K562 (cell line): ENCODE measurements around the gene MAP3K7. TPM values are rescaled to one million over a fixed set of nuclear protein-coding genes. Genes with fewer than 3 reads are reported as not detected.

ENCODE experiments used
- BHLHE40 ChIP-seq: IDR thresholded peaks from 2 replicates; pipeline ENCODE4 v1.6.1; 2011; ENCODE audit warnings: low read length, improper control_type of control experiment
- CBFB ChIP-seq: sonication (generic); formaldehyde crosslinking; IDR thresholded peaks from 2 replicates; pipeline ENCODE4 v1.4.0; 2020; ENCODE audit warnings: mild to moderate bottlenecking, missing genetic modification reagents
- CREB5 ChIP-seq: fragments of 250-450 bp; sonication (Bioruptor Pico); IDR thresholded peaks from 2 replicates; pipeline ENCODE4 v1.5.0; 2020; ENCODE audit warnings: mild to moderate bottlenecking
- HOMEZ ChIP-seq: fragments of 250-450 bp; sonication (Bioruptor Pico); IDR thresholded peaks from 2 replicates; pipeline ENCODE4 v1.4.0; 2020; ENCODE audit warnings: mild to moderate bottlenecking, moderate library complexity
- MECOM ChIP-seq: fragments of 250-450 bp; sonication (Bioruptor Pico); IDR thresholded peaks from 2 replicates; pipeline ENCODE4 v1.8.0; 2022; ENCODE audit warnings: inconsistent platforms
- MTA2 ChIP-seq: fragments of 450-650 bp; IDR thresholded peaks from 2 replicates; pipeline ENCODE4 v1.6.1; 2016; ENCODE audit warnings: low read depth
- MTF1 ChIP-seq: fragments of 250-450 bp; sonication (Bioruptor Pico); IDR thresholded peaks from 2 replicates; pipeline ENCODE4 v1.9.0; 2021; ENCODE audit warnings: moderate library complexity, mild to moderate bottlenecking, inconsistent platforms, borderline replicate concordance
- MYNN ChIP-seq, 2 experiments: sonication (generic); formaldehyde crosslinking in 1 of 2; IDR thresholded peaks; 2 replicates each; pipeline versions ENCODE4 v1.5.0 to v1.6.1; 2016 to 2020; ENCODE audit warnings: antibody characterized with exemption in 1 of 2, missing genetic modification reagents in 1 of 2
- NFIC ChIP-seq: fragments of 450-650 bp; IDR thresholded peaks from 2 replicates; pipeline ENCODE4 v1.6.1; 2017; ENCODE audit warnings: mild to moderate bottlenecking, inconsistent platforms
- RBM34 ChIP-seq: fragments of 200-400 bp; formaldehyde crosslinking; IDR thresholded peaks from 2 replicates; pipeline ENCODE4 v1.6.1; 2018; ENCODE audit warnings: low read length, borderline replicate concordance; ENCODE audit not compliant: insufficient read depth
- SRSF9 ChIP-seq: fragments of 200-400 bp; formaldehyde crosslinking; IDR thresholded peaks from 2 replicates; pipeline ENCODE4 v1.6.1; 2017; ENCODE audit warnings: low read depth, low read length, borderline replicate concordance
- ZMIZ1 ChIP-seq, 2 experiments: fragments of 150-350 bp in 1 of 2; IDR thresholded peaks; 2 replicates each; pipeline ENCODE4 v1.6.1; 2012 to 2016; ENCODE audit warnings: low read depth in 2 of 2, low read length in 2 of 2, mild to moderate bottlenecking in 1 of 2, moderate library complexity in 1 of 2
- ZSCAN29 ChIP-seq: fragments of 450-650 bp; IDR thresholded peaks from 2 replicates; pipeline ENCODE4 v1.6.1; 2017
- polyA plus RNA-seq, 8 experiments: library from polyadenylated mRNA; depleted of rRNA in 4 of 8; stranded (reverse) in 5 of 8; unstranded in 3 of 8; fragments of >200 nt; fragmentation: Nextera tagmentation in 2 of 8; fragmentation: Illumina TruSeq in 1 of 8; extraction: Ambion mirVana in 2 of 8; extraction: Trizol in 1 of 8; gene quantifications; 2 replicates each; pipeline versions ENCODE4 v1.2.1 to v1.2.3, GENCODE V29; 2011 to 2014; ENCODE audit warnings: inconsistent platforms in 1 of 8, missing spikeins in 1 of 8
- total RNA-seq, 7 experiments: library from RNA; depleted of rRNA in 6 of 7; stranded (reverse); fragments of >200 nt in 6 of 7; fragmentation: Illumina TruSeq in 2 of 7; extraction: Trizol in 2 of 7; gene quantifications; 2 replicates each; pipeline versions ENCODE4 v1.2.1 to v1.2.3, GENCODE V29; 2011 to 2021; ENCODE audit warnings: low replicate concordance in 1 of 7
- TF ChIP-seq, protein P1 (sequence below): fragments of 200-800 bp; sonication (Bioruptor generic); IDR thresholded peaks from 2 replicates; pipeline ENCODE4 v1.6.1; 2017; ENCODE audit warnings: missing genetic modification characterization, missing compliant biosample characterization
- TF ChIP-seq, protein P2 (sequence below): IDR thresholded peaks from 2 replicates; pipeline ENCODE4 v1.6.1; 2011; ENCODE audit warnings: borderline replicate concordance, low read depth, mild to moderate bottlenecking, moderate library complexity, low read length; ENCODE audit not compliant: insufficient read depth, poor library complexity, severe bottlenecking
- TF ChIP-seq, protein P3 (sequence below): fragments of 200-800 bp; sonication (Bioruptor generic); IDR thresholded peaks from 2 replicates; pipeline ENCODE4 v1.6.1; 2017; ENCODE audit warnings: missing genetic modification characterization, missing compliant biosample characterization

MAP3K7 gene
- total and polyA plus RNA-seq, 9 of the 15 experiments (the other 6 are each of a cell fraction or from before 2014, with no cell fraction given): 13.4 to 60.9 (median 34.8) TPM

GRCh38 chr6:90596967-90597539 lies 10.2 kb upstream of the MAP3K7 start (continued):
- TF ChIP-seq BHLHE40 (no peak), ZMIZ1 (IDR thresholded peaks at IDR 0.05; ENCODE audit: low read depth in 2 of 2, low read length in 2 of 2) (no peak), MTF1 (CRISPR knock-in tag) (no peak), MTA2 (no peak), MECOM (CRISPR knock-in tag) (no peak), CBFB (CRISPR knock-in tag) (no peak), HOMEZ (CRISPR knock-in tag) (no peak), SRSF9 (no peak), NFIC (no peak), ZSCAN29 (no peak), RBM34 (no peak), CREB5 (CRISPR knock-in tag) (no peak), MYNN (IDR thresholded peaks at IDR 0.05) (no peak), MYNN (CRISPR knock-in tag; IDR thresholded peaks at IDR 0.05) (no peak)
- TF ChIP-seq, protein P1, sequence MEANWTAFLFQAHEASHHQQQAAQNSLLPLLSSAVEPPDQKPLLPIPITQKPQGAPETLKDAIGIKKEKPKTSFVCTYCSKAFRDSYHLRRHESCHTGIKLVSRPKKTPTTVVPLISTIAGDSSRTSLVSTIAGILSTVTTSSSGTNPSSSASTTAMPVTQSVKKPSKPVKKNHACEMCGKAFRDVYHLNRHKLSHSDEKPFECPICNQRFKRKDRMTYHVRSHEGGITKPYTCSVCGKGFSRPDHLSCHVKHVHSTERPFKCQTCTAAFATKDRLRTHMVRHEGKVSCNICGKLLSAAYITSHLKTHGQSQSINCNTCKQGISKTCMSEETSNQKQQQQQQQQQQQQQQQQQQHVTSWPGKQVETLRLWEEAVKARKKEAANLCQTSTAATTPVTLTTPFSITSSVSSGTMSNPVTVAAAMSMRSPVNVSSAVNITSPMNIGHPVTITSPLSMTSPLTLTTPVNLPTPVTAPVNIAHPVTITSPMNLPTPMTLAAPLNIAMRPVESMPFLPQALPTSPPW (CRISPR knock-in tag): no peak
- TF ChIP-seq, protein P2, sequence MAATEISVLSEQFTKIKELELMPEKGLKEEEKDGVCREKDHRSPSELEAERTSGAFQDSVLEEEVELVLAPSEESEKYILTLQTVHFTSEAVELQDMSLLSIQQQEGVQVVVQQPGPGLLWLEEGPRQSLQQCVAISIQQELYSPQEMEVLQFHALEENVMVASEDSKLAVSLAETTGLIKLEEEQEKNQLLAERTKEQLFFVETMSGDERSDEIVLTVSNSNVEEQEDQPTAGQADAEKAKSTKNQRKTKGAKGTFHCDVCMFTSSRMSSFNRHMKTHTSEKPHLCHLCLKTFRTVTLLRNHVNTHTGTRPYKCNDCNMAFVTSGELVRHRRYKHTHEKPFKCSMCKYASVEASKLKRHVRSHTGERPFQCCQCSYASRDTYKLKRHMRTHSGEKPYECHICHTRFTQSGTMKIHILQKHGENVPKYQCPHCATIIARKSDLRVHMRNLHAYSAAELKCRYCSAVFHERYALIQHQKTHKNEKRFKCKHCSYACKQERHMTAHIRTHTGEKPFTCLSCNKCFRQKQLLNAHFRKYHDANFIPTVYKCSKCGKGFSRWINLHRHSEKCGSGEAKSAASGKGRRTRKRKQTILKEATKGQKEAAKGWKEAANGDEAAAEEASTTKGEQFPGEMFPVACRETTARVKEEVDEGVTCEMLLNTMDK: no peak
- TF ChIP-seq, protein P3, sequence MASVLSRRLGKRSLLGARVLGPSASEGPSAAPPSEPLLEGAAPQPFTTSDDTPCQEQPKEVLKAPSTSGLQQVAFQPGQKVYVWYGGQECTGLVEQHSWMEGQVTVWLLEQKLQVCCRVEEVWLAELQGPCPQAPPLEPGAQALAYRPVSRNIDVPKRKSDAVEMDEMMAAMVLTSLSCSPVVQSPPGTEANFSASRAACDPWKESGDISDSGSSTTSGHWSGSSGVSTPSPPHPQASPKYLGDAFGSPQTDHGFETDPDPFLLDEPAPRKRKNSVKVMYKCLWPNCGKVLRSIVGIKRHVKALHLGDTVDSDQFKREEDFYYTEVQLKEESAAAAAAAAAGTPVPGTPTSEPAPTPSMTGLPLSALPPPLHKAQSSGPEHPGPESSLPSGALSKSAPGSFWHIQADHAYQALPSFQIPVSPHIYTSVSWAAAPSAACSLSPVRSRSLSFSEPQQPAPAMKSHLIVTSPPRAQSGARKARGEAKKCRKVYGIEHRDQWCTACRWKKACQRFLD (CRISPR knock-in tag): no peak
